Peyer's patch (tissue), 4 donors: ENCODE data around the gene ING4.

Experiments
- POLR2A ChIP-seq, 2 donors: fragments of 450-650 bp; IDR thresholded peaks; one replicate each; pipeline ENCODE4 v1.5.1; 2017; ENCODE audit warnings: antibody characterized with exemption in 2 of 2, mild to moderate bottlenecking in 2 of 2, moderate library complexity in 2 of 2
- TF ChIP-seq, protein P1 (sequence below), 6 experiments: fragments of 450-650 bp in 4 of 6; fragments of 200-600 bp in 2 of 6; sonication (generic) in 1 of 6; IDR thresholded peaks; one replicate each; pipeline ENCODE4 v1.5.1; 2017 to 2019; ENCODE audit warnings: antibody characterized with exemption in 6 of 6, mild to moderate bottlenecking in 3 of 6, moderate library complexity in 1 of 6

DNA sequence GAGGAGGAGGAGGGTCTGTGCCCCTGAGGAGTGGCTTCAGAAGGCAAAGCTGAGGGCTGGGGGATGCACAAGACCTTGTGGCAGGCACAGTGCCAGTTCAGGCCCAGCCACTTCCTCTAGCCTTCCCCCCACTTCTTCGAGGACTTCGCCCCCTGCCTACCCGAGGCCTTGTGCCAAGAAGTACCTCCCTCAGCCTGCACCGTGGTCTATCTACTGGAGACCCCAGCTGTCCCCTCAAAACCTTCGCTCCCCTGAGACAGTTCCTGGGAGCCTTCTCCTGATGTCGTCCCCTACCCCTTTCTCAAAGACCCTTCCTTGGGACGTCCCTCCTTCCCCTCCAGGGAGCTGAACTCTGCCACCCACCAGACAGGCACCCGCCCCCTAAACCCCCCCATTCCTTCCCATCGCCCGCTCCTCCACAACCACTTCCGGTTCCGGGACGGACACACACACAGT lies 25.7 kb upstream of the ING4 start:
- TF ChIP-seq, protein P1, sequence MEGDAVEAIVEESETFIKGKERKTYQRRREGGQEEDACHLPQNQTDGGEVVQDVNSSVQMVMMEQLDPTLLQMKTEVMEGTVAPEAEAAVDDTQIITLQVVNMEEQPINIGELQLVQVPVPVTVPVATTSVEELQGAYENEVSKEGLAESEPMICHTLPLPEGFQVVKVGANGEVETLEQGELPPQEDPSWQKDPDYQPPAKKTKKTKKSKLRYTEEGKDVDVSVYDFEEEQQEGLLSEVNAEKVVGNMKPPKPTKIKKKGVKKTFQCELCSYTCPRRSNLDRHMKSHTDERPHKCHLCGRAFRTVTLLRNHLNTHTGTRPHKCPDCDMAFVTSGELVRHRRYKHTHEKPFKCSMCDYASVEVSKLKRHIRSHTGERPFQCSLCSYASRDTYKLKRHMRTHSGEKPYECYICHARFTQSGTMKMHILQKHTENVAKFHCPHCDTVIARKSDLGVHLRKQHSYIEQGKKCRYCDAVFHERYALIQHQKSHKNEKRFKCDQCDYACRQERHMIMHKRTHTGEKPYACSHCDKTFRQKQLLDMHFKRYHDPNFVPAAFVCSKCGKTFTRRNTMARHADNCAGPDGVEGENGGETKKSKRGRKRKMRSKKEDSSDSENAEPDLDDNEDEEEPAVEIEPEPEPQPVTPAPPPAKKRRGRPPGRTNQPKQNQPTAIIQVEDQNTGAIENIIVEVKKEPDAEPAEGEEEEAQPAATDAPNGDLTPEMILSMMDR (IDR thresholded peaks at IDR 0.05) = no peak
- TF ChIP-seq POLR2A (IDR thresholded peaks at IDR 0.05) = no peak
